Neural progenitor cell (in vitro differentiated cells): ENCODE data around the gene MAD2L1BP. TPM values are rescaled to one million over a fixed set of nuclear protein-coding genes. Genes with fewer than 3 reads are reported as not detected.

Source experiments
- DNase-seq: peaks from one replicate; pipeline ENCODE4 v3.0.0-alpha.2; 2016; ENCODE audit warnings: low spot score
- H2AFZ ChIP-seq: fragments of 200-600 bp; sonication (generic); replicated peaks from 2 replicates; pipeline ENCODE4 v1.6.1; 2016; ENCODE audit warnings: antibody characterized with exemption
- H3F3A ChIP-seq: fragments of 200-600 bp; sonication (generic); 2 replicates; pipeline ENCODE4 v1.6.1; 2016; ENCODE audit warnings: antibody characterized with exemption, low read depth
- H3K27ac ChIP-seq: fragments of 200-600 bp; sonication (generic); 2 replicates; pipeline ENCODE4 v1.5.1; 2016; ENCODE audit warnings: mild to moderate bottlenecking
- H3K27me3 ChIP-seq: fragments of 200-600 bp; sonication (generic); 2 replicates; pipeline ENCODE4 v1.6.1; 2016; ENCODE audit warnings: mild to moderate bottlenecking, moderate library complexity
- H3K36me3 ChIP-seq: fragments of 200-600 bp; sonication (generic); 2 replicates; pipeline ENCODE4 v1.5.1; 2016
- H3K4me1 ChIP-seq: fragments of 200-600 bp; sonication (generic); 2 replicates; pipeline ENCODE4 v1.6.1; 2016; ENCODE audit warnings: mixed run types
- H3K4me2 ChIP-seq: fragments of 200-600 bp; sonication (generic); 2 replicates; pipeline ENCODE4 v1.6.1; 2016
- H3K4me3 ChIP-seq: fragments of 200-600 bp; sonication (generic); 2 replicates; pipeline ENCODE4 v1.5.1; 2016
- H3K79me2 ChIP-seq: fragments of 200-600 bp; sonication (generic); 2 replicates; pipeline ENCODE4 v1.6.1; 2016; ENCODE audit warnings: low read depth
- H3K9ac ChIP-seq: fragments of 200-600 bp; sonication (generic); 2 replicates; pipeline ENCODE4 v1.6.1; 2016
- H3K9me3 ChIP-seq: fragments of 200-600 bp; sonication (generic); 2 replicates; pipeline ENCODE4 v1.5.1; 2016; ENCODE audit warnings: low read depth
- H4K20me1 ChIP-seq: fragments of 200-600 bp; sonication (generic); 2 replicates; pipeline ENCODE4 v1.6.1; 2016; ENCODE audit warnings: low read depth
- H3K27ac Mint-ChIP-seq: 3 replicates; pipeline ENCODE4 v1.8.0; 2021; ENCODE audit warnings: mixed read lengths
- H3K27me3 Mint-ChIP-seq: 2 replicates; pipeline ENCODE4 v1.8.0; 2022; ENCODE audit warnings: low read depth, mild to moderate bottlenecking, inconsistent platforms, moderate library complexity, mixed read lengths; ENCODE audit not compliant: insufficient read depth
- H3K36me3 Mint-ChIP-seq: 3 replicates; pipeline ENCODE4 v1.8.0; 2021; ENCODE audit warnings: mixed read lengths
- H3K4me1 Mint-ChIP-seq: 3 replicates; pipeline ENCODE4 v1.8.0; 2021; ENCODE audit warnings: mixed read lengths
- H3K4me3 Mint-ChIP-seq: 3 replicates; pipeline ENCODE4 v1.8.0; 2021; ENCODE audit warnings: mild to moderate bottlenecking, moderate library complexity, mixed read lengths
- H3K9me3 Mint-ChIP-seq: 3 replicates; pipeline ENCODE4 v1.8.0; 2020; ENCODE audit warnings: mixed read lengths
- EZH2 ChIP-seq: fragments of 200-600 bp; sonication (generic); IDR thresholded peaks from 2 replicates; pipeline ENCODE4 v1.6.1; 2017; ENCODE audit warnings: antibody characterized with exemption, mild to moderate bottlenecking, moderate library complexity
- EZH2phosphoT487 ChIP-seq: fragments of 200-600 bp; sonication (generic); IDR thresholded peaks from 2 replicates; pipeline ENCODE4 v1.6.1; 2017; ENCODE audit warnings: antibody characterized with exemption
- total RNA-seq: library from RNA; depleted of rRNA; stranded (reverse); fragments of >200 nt; gene quantifications from 2 replicates; pipeline ENCODE4 v1.2.3, GENCODE V29; 2015; ENCODE audit warnings: low replicate concordance
- TF ChIP-seq, protein P1 (sequence below): fragments of 200-600 bp; sonication (generic); IDR thresholded peaks from 2 replicates; pipeline ENCODE4 v1.5.1; 2017; ENCODE audit warnings: antibody characterized with exemption, mild to moderate bottlenecking

Gene MAD2L1BP
- total RNA-seq, 1 donor from 2014 or later = 52.0 TPM

DNA sequence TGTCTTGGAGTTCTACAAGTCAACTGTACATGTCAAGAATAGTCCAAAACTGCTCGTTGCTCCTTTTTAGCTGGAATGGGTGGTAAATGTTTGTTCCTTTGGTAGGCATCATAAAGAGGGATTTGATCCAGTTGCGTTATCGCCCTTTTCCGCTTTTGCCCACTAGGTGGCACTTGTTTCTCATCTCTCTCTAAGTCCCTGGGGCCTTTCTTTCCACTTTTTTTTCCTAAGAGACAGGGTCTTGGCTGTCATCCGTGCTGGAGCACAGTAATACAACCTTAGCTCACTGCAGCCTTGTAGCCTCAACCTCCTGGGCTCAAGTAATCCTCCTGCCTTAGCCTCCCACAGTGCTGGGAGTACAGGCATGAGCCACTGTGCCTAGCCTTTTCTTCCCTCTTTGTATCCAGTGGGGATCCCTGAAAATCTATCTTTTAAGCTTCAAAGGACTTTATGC lies 27.3 kb upstream of the MAD2L1BP start:
- Histone ChIP-seq H2AFZ (no peak overlapping the region), H3K36me3 (peaks cover 3% of the 10 kb centered on the region), H3K4me2 (no peak overlapping the region), H3K9ac (no peak overlapping the region), H3K9me3 (no peaks in the 10 kb centered on the region), H3F3A (no peaks in the 10 kb centered on the region), H3K27ac (no peak overlapping the region), H3K4me3 (no peak overlapping the region), H4K20me1 (no peaks in the 10 kb centered on the region), H3K27me3 (no peaks in the 10 kb centered on the region), H3K79me2 (no peaks in the 10 kb centered on the region), H3K4me1 (no peaks in the 10 kb centered on the region)
- peaks cover 4% of the 10 kb centered on the region for H3K4me1 Mint-ChIP-seq
- H3K27ac Mint-ChIP-seq = peak overlapping the region; percentile 39
- H3K9me3 Mint-ChIP-seq = no peaks in the 10 kb centered on the region
- peaks cover 6% of the 10 kb centered on the region for H3K36me3 Mint-ChIP-seq
- H3K4me3 Mint-ChIP-seq = no peak overlapping the region
- DNase-seq = peak; percentile 84
- TF ChIP-seq, protein P1, sequence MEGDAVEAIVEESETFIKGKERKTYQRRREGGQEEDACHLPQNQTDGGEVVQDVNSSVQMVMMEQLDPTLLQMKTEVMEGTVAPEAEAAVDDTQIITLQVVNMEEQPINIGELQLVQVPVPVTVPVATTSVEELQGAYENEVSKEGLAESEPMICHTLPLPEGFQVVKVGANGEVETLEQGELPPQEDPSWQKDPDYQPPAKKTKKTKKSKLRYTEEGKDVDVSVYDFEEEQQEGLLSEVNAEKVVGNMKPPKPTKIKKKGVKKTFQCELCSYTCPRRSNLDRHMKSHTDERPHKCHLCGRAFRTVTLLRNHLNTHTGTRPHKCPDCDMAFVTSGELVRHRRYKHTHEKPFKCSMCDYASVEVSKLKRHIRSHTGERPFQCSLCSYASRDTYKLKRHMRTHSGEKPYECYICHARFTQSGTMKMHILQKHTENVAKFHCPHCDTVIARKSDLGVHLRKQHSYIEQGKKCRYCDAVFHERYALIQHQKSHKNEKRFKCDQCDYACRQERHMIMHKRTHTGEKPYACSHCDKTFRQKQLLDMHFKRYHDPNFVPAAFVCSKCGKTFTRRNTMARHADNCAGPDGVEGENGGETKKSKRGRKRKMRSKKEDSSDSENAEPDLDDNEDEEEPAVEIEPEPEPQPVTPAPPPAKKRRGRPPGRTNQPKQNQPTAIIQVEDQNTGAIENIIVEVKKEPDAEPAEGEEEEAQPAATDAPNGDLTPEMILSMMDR = peak; percentile 90
- no peak for TF ChIP-seq EZH2phosphoT487
- no peak for TF ChIP-seq EZH2
- H3K27me3 Mint-ChIP-seq = no peaks in the 10 kb centered on the region

DNA sequence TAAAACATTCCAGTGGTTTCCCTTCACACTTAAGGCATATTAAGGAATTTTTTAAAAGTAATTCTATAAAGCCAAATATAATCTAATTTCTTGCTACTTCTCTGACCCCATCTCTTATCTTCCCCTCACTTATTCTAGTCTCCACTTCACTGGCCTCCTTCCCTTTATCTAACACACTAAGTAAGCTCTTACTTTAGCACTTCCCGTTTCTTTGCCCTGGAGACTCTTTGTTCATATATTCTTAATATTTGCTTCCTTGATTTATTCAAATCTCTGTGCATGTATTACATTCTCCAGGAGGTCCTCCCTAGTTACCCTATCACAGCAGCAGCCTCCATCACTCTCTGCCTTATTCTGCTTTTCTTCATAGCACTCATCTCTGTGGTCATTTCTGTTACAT lies 26.8 kb upstream of the MAD2L1BP start:
- Mint-ChIP-seq H3K36me3 (peaks cover 10% of the 10 kb centered on the region), H3K4me1 (peaks cover 4% of the 10 kb centered on the region), H3K9me3 (no peaks in the 10 kb centered on the region), H3K4me3 (no peak overlapping the region), H3K27me3 (no peaks in the 10 kb centered on the region), H3K27ac (no peak overlapping the region)
- no peaks in the 10 kb centered on the region for H3K4me1 ChIP-seq
- no peaks in the 10 kb centered on the region for H3K27me3 ChIP-seq
- H4K20me1 ChIP-seq = no peaks in the 10 kb centered on the region
- H3K4me2 ChIP-seq = no peak overlapping the region
- H3K9ac ChIP-seq = no peak overlapping the region
- H2AFZ ChIP-seq = no peak overlapping the region
- H3K27ac ChIP-seq = no peak overlapping the region
- H3F3A ChIP-seq = no peaks in the 10 kb centered on the region
- no peaks in the 10 kb centered on the region for H3K9me3 ChIP-seq
- H3K79me2 ChIP-seq = no peaks in the 10 kb centered on the region
- no peak for DNase-seq
- no peak overlapping the region for H3K4me3 ChIP-seq
- H3K36me3 ChIP-seq = no peaks in the 10 kb centered on the region
- TF ChIP-seq EZH2phosphoT487 = no peak
- TF ChIP-seq EZH2 = no peak
- TF ChIP-seq, protein P1 = no peak

DNA sequence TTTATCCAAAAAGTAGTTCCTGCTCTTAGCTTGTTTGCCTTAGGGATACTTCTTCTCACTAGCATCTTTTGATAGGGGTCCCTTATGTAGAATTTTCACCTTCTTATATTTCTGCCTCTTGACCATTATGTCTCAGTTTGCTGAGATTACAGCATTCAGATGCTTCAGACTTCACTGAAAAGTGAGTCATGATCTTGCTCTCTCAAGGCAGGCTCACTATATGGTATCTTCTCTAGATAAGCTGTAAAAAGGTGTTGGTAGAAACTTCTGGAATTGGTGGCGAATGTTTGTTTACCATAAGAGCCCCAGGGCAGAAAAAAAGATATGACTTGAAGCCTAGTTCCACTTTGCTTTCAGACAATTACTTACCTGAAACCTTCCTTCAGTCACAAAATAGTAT lies 26.2 kb upstream of the MAD2L1BP start:
- Histone ChIP-seq H3K79me2 (no peaks in the 10 kb centered on the region), H3K27ac (no peak overlapping the region), H3K9ac (no peak overlapping the region), H4K20me1 (no peaks in the 10 kb centered on the region), H3K27me3 (no peaks in the 10 kb centered on the region), H3K4me3 (no peak overlapping the region), H3K4me2 (no peak overlapping the region), H3K36me3 (no peaks in the 10 kb centered on the region), H3F3A (no peaks in the 10 kb centered on the region), H3K9me3 (no peaks in the 10 kb centered on the region), H2AFZ (no peak overlapping the region), H3K4me1 (no peaks in the 10 kb centered on the region)
- Mint-ChIP-seq H3K4me1 (peaks cover 4% of the 10 kb centered on the region), H3K36me3 (peaks cover 9% of the 10 kb centered on the region), H3K9me3 (no peaks in the 10 kb centered on the region), H3K27ac (no peak overlapping the region), H3K27me3 (no peaks in the 10 kb centered on the region), H3K4me3 (no peak overlapping the region)
- TF ChIP-seq EZH2 (no peak), EZH2phosphoT487 (no peak)
- TF ChIP-seq, protein P1 = no peak
- no peak for DNase-seq
